ENCODE data around the gene GRID1. TPM values are rescaled to one million over a fixed set of nuclear protein-coding genes. Genes with fewer than 3 reads are reported as not detected.

The GRID1 gene
- total RNA-seq, 4 donors from 2014 or later: 0.40 to 1.9 (median 1.00) TPM

- no peak for DNase-seq
- H3K27me3 ChIP-seq: no peaks in the 10 kb centered on the region
- no peak overlapping the region for H3K4me3 ChIP-seq
- intact Hi-C loops (cut with DNase I; ENCODE audit: low total_unique reads): no loop called here
- TF ChIP-seq EP300 (IDR thresholded peaks at IDR 0.05; ENCODE audit: low read depth) (no peak), POLR2A (IDR thresholded peaks at IDR 0.05) (no peak), POLR2AphosphoS5 (IDR thresholded peaks at IDR 0.05) (no peak)
- TF ChIP-seq, protein P1, sequence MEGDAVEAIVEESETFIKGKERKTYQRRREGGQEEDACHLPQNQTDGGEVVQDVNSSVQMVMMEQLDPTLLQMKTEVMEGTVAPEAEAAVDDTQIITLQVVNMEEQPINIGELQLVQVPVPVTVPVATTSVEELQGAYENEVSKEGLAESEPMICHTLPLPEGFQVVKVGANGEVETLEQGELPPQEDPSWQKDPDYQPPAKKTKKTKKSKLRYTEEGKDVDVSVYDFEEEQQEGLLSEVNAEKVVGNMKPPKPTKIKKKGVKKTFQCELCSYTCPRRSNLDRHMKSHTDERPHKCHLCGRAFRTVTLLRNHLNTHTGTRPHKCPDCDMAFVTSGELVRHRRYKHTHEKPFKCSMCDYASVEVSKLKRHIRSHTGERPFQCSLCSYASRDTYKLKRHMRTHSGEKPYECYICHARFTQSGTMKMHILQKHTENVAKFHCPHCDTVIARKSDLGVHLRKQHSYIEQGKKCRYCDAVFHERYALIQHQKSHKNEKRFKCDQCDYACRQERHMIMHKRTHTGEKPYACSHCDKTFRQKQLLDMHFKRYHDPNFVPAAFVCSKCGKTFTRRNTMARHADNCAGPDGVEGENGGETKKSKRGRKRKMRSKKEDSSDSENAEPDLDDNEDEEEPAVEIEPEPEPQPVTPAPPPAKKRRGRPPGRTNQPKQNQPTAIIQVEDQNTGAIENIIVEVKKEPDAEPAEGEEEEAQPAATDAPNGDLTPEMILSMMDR (IDR thresholded peaks at IDR 0.05): no peak
- WGBS, 2 donors (ENCODE audit: low coverage in 1 of 2): 77% methylated on average over 5 of the region's 5 CpGs; no CpG with 5 or more reads in 1 of the 2 donors
- in situ Hi-C loops (cut with MboI; ENCODE audit: low pct_ligation_motif_present in 1 of 4, low pct_unique_long_range_greater_than_20kb in 1 of 4, low sequenced_read_pairs in 3 of 4): no loop called here
- H3K4me1 ChIP-seq: no peaks in the 10 kb centered on the region
- no peaks in the 10 kb centered on the region for H3K36me3 ChIP-seq
- no peaks in the 10 kb centered on the region for H3K9me3 ChIP-seq
- no peak overlapping the region for H3K27ac ChIP-seq
Observed at GRCh38 chr10:86194684-86195083, 171.9 kb downstream of the GRID1 start.

GRCh38 chr10:86193841-86194240 is 172.8 kb downstream of the GRID1 start:
- WGBS, 2 donors (ENCODE audit: low coverage in 1 of 2): 77 to 83% methylated on average over 2 to 4 of the region's 4 CpGs
- Histone ChIP-seq H3K9me3 (no peaks in the 10 kb centered on the region), H3K27ac (no peak overlapping the region), H3K4me1 (no peaks in the 10 kb centered on the region), H3K36me3 (no peaks in the 10 kb centered on the region), H3K27me3 (no peaks in the 10 kb centered on the region), H3K4me3 (no peak overlapping the region)
- TF ChIP-seq EP300 (IDR thresholded peaks at IDR 0.05; ENCODE audit: low read depth) (no peak), POLR2A (IDR thresholded peaks at IDR 0.05) (no peak), POLR2AphosphoS5 (IDR thresholded peaks at IDR 0.05) (no peak)
- TF ChIP-seq, protein P1 (IDR thresholded peaks at IDR 0.05): no peak
- DNase-seq: no peak
- in situ Hi-C loops (cut with MboI; ENCODE audit: low pct_ligation_motif_present in 1 of 4, low pct_unique_long_range_greater_than_20kb in 1 of 4, low sequenced_read_pairs in 3 of 4): no loop called here
- intact Hi-C loops (cut with DNase I; ENCODE audit: low total_unique reads): no loop called here

DNA sequence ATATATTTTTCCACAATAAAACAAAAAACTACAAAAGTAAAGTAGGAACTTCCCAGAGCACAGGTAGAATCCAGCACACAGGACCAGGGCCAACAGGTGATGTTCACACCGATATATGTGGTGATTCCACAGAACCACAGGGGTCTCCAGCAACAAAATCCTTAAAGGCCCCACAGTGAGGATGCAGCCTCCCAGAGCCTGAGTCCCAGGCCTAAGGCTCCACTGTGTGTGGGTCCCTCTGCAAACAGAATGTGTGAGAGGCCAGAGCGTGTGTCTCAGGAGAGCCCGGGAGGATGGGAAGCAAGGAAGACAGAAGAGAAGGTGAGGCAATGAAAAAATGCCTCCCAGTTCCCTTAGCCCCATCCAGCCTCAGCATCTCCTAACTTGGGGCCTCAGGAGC is 173.9 kb downstream of the GRID1 start:
- DNase-seq: no peak
- H3K4me1 ChIP-seq: no peaks in the 10 kb centered on the region
- H3K27me3 ChIP-seq: no peaks in the 10 kb centered on the region
- WGBS, 2 donors (ENCODE audit: low coverage in 1 of 2): 89% methylated on average over 3 of the region's 3 CpGs; no CpG with 5 or more reads in 1 of the 2 donors
- H3K27ac ChIP-seq: no peak overlapping the region
- no peaks in the 10 kb centered on the region for H3K9me3 ChIP-seq
- TF ChIP-seq, protein P1 (IDR thresholded peaks at IDR 0.05): no peak
- TF ChIP-seq EP300 (IDR thresholded peaks at IDR 0.05; ENCODE audit: low read depth) (no peak), POLR2AphosphoS5 (IDR thresholded peaks at IDR 0.05) (no peak), POLR2A (IDR thresholded peaks at IDR 0.05) (no peak)
- no peak overlapping the region for H3K4me3 ChIP-seq
- intact Hi-C loops (cut with DNase I; ENCODE audit: low total_unique reads): no loop called here
- no peaks in the 10 kb centered on the region for H3K36me3 ChIP-seq
- in situ Hi-C loops (cut with MboI; ENCODE audit: low pct_ligation_motif_present in 1 of 4, low pct_unique_long_range_greater_than_20kb in 1 of 4, low sequenced_read_pairs in 3 of 4): no loop called here

- Histone ChIP-seq H3K27me3 (no peaks in the 10 kb centered on the region), H3K9me3 (no peaks in the 10 kb centered on the region), H3K27ac (no peak overlapping the region), H3K4me3 (no peak overlapping the region), H3K4me1 (no peaks in the 10 kb centered on the region), H3K36me3 (no peaks in the 10 kb centered on the region)
- no peak for DNase-seq
- TF ChIP-seq, protein P1 (IDR thresholded peaks at IDR 0.05): no peak
- no peak for TF ChIP-seq POLR2AphosphoS5 (IDR thresholded peaks at IDR 0.05)
- TF ChIP-seq POLR2A (IDR thresholded peaks at IDR 0.05): no peak
- TF ChIP-seq EP300 (IDR thresholded peaks at IDR 0.05; ENCODE audit: low read depth): no peak
- intact Hi-C loops (cut with DNase I; ENCODE audit: low total_unique reads): no loop called here
- in situ Hi-C loops (cut with MboI; ENCODE audit: low pct_ligation_motif_present in 1 of 4, low pct_unique_long_range_greater_than_20kb in 1 of 4, low sequenced_read_pairs in 3 of 4): no loop called here
- WGBS, 2 donors (ENCODE audit: low coverage in 1 of 2): 84 to 86% methylated on average over 4 to 6 of the region's 6 CpGs
Observed at GRCh38 chr10:86192147-86192546, 174.4 kb downstream of the GRID1 start.
